ENCODE results near the gene BAIAP2.

GRCh38 chr17:80996422-80997305 is 38.3 kb upstream of the BAIAP2 start:
- no peak for TF ChIP-seq CTCF (IDR thresholded peaks at IDR 0.05; ENCODE audit: poor library complexity)
- TF ChIP-seq EZH2 (IDR thresholded peaks at IDR 0.05; ENCODE audit: borderline replicate concordance) = no peak
- no peak for TF ChIP-seq EZH2phosphoT487 (IDR thresholded peaks at IDR 0.05; ENCODE audit: low read depth, severe bottlenecking, unreplicated experiment)

Data from hepatocyte (in vitro differentiated cells).